GM18868 (cell line): ENCODE results near the gene DUSP1.
"Not testable (repeated sequence)": the region's sequence is repeated elsewhere in the genome, so short reads cannot be mapped to it uniquely, and the experiment has no call there.

Experiments
- ATAC-seq: cut with Tn5 transposase; IDR thresholded peaks from one replicate; pipeline ENCODE4 v1.9.1; 2021; ENCODE audit warnings: mild to moderate bottlenecking, moderate library complexity; ENCODE audit not compliant: unreplicated experiment

The DUSP1 gene

GRCh38 chr5:172770675-172771438, at the start of gene DUSP1:
DUSP1 (minus strand) TSS chr5:172771195; CDS start chr5:172770952, 243 bp downstream.
- peak; percentile 55 for ATAC-seq

- no peak for ATAC-seq
These were observed 49.2 kb upstream of the DUSP1 start for GRCh38 chr5:172820046-172820767.

GRCh38 chr5:172819569-172819968, 48.6 kb upstream of the DUSP1 start:
- no peak for ATAC-seq

GRCh38 chr5:172818081-172818480, 47.1 kb upstream of the DUSP1 start:
- no peak for ATAC-seq

GRCh38 chr5:172817664-172818063, 46.7 kb upstream of the DUSP1 start:
- no peak for ATAC-seq

GRCh38 chr5:172816925-172817562, 46.0 kb upstream of the DUSP1 start:
- ATAC-seq = no peak

- no peak for ATAC-seq
These were observed 44.6 kb upstream of the DUSP1 start for GRCh38 chr5:172815631-172816030.

GRCh38 chr5:172810996-172811395, 40.0 kb upstream of the DUSP1 start:
- ATAC-seq = not testable (repeated sequence)

GRCh38 chr5:172809774-172810173, 38.8 kb upstream of the DUSP1 start:
- no peak for ATAC-seq

GRCh38 chr5:172807766-172808311, 36.8 kb upstream of the DUSP1 start:
- ATAC-seq = no peak

GRCh38 chr5:172806897-172807672, 36.1 kb upstream of the DUSP1 start:
- peak; percentile 94 for ATAC-seq

GRCh38 chr5:172805736-172806255, 34.8 kb upstream of the DUSP1 start:
- ATAC-seq = no peak

- no peak for ATAC-seq
These were observed 34.2 kb upstream of the DUSP1 start for GRCh38 chr5:172805018-172805683.

- no peak for ATAC-seq
These were observed 31.7 kb upstream of the DUSP1 start for GRCh38 chr5:172802567-172803176.

GRCh38 chr5:172802112-172802511, 31.1 kb upstream of the DUSP1 start:
- ATAC-seq = no peak

- ATAC-seq = no peak
These were observed 30.2 kb upstream of the DUSP1 start for GRCh38 chr5:172801179-172801671.

GRCh38 chr5:172800088-172800551, 29.1 kb upstream of the DUSP1 start:
- no peak for ATAC-seq

GRCh38 chr5:172799416-172799815, 28.4 kb upstream of the DUSP1 start:
- ATAC-seq = no peak
